WTC11 (cell line): ENCODE results near the gene ARV1. TPM values are rescaled to one million over a fixed set of nuclear protein-coding genes. Genes with fewer than 3 reads are reported as not detected.

Experiments
- ATAC-seq: fragments of 200-7000 bp; cut with Tn5 transposase; 2 replicates; pipeline ENCODE4 v1.10.0; 2021; ENCODE audit warnings: mild to moderate bottlenecking, moderate library complexity
- CTCF ChIA-PET: fragments of 300-600 bp; sonication (Branson Sonifier 250); formaldehyde crosslinking; loops from one replicate; lab custom pipeline; 2021; ENCODE audit warnings: antibody characterized with exemption; lab: Charles Lee
- POLR2A ChIA-PET: fragments of 350-600 bp; sonication (Branson Sonifier 250); formaldehyde crosslinking; loops from one replicate; lab custom pipeline; 2021; ENCODE audit warnings: antibody characterized with exemption; lab: Charles Lee
- DNase-seq: peaks from one replicate; pipeline ENCODE4 v3.0.0; 2021; ENCODE audit warnings: low spot score
- H3K27ac Mint-ChIP-seq: 2 replicates; pipeline ENCODE4 v1.8.0; 2021; ENCODE audit warnings: mixed read lengths
- H3K27me3 Mint-ChIP-seq: 2 replicates; pipeline ENCODE4 v1.8.0; 2021; ENCODE audit warnings: low read depth, mild to moderate bottlenecking, moderate library complexity, mixed read lengths
- H3K36me3 Mint-ChIP-seq: 2 replicates; pipeline ENCODE4 v1.8.0; 2021; ENCODE audit warnings: mixed read lengths
- H3K4me1 Mint-ChIP-seq: 2 replicates; pipeline ENCODE4 v1.8.0; 2022; ENCODE audit warnings: mixed read lengths
- H3K4me3 Mint-ChIP-seq: 2 replicates; pipeline ENCODE4 v1.8.0; 2021; ENCODE audit warnings: mild to moderate bottlenecking, moderate library complexity, mixed read lengths
- H3K9me3 Mint-ChIP-seq: 2 replicates; pipeline ENCODE4 v1.8.0; 2021; ENCODE audit warnings: mixed read lengths
- ATF1 ChIP-seq: sonication (generic); formaldehyde crosslinking; IDR thresholded peaks from 2 replicates; pipeline ENCODE4 v1.8.1; 2023; ENCODE audit warnings: mild to moderate bottlenecking, moderate library complexity, missing genetic modification reagents
- E2F5 ChIP-seq: sonication (generic); formaldehyde crosslinking; IDR thresholded peaks from 2 replicates; pipeline ENCODE4 v1.8.1; 2022; ENCODE audit warnings: mild to moderate bottlenecking, moderate library complexity, missing genetic modification reagents
- GTF2I ChIP-seq: fragments of 250-450 bp; sonication (Bioruptor Pico); conservative IDR thresholded peaks from 2 replicates; pipeline ENCODE4 v1.4.0; 2021; ENCODE audit warnings: mild to moderate bottlenecking
- KAT7 ChIP-seq: sonication (generic); formaldehyde crosslinking; IDR thresholded peaks from 2 replicates; pipeline ENCODE4 v1.8.1; 2023; ENCODE audit warnings: missing genetic modification reagents, mild to moderate bottlenecking, borderline replicate concordance
- total RNA-seq: library from RNA; stranded (reverse); gene quantifications from 3 replicates; pipeline ENCODE4 v1.2.3, GENCODE V29; 2021
- TF ChIP-seq, protein P1 (sequence below): sonication (generic); formaldehyde crosslinking; IDR thresholded peaks from 2 replicates; pipeline ENCODE4 v1.8.1; 2022; ENCODE audit warnings: low read depth, mild to moderate bottlenecking, moderate library complexity, missing genetic modification reagents, borderline replicate concordance
- TF ChIP-seq, protein P2 (sequence below): sonication (generic); formaldehyde crosslinking; conservative IDR thresholded peaks from 2 replicates; pipeline ENCODE4 v1.8.1; 2023; ENCODE audit warnings: mild to moderate bottlenecking, low read depth, missing genetic modification reagents, moderate library complexity
- TF ChIP-seq, protein P3 (sequence below): sonication (generic); formaldehyde crosslinking; IDR thresholded peaks from 2 replicates; pipeline ENCODE4 v1.8.1; 2023; ENCODE audit warnings: mild to moderate bottlenecking, moderate library complexity, missing genetic modification reagents
- TF ChIP-seq, protein P4 (sequence below): sonication (generic); formaldehyde crosslinking; IDR thresholded peaks from 2 replicates; pipeline ENCODE4 v1.8.0; 2022; ENCODE audit warnings: missing genetic modification reagents

ARV1 gene
- total RNA-seq, 1 experiment from 2014 or later: 9.1 TPM

- POLR2A ChIA-PET: no interaction called here
- DNase-seq: peak; percentile 48
- peak overlapping the region; percentile 65 for H3K4me3 Mint-ChIP-seq
- TF ChIP-seq, protein P1, sequence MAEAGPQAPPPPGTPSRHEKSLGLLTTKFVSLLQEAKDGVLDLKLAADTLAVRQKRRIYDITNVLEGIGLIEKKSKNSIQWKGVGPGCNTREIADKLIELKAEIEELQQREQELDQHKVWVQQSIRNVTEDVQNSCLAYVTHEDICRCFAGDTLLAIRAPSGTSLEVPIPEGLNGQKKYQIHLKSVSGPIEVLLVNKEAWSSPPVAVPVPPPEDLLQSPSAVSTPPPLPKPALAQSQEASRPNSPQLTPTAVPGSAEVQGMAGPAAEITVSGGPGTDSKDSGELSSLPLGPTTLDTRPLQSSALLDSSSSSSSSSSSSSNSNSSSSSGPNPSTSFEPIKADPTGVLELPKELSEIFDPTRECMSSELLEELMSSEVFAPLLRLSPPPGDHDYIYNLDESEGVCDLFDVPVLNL (CRISPR knock-in tag): peak; percentile 31; the same call in 1 of the 2 replicates
- TF ChIP-seq, protein P2, sequence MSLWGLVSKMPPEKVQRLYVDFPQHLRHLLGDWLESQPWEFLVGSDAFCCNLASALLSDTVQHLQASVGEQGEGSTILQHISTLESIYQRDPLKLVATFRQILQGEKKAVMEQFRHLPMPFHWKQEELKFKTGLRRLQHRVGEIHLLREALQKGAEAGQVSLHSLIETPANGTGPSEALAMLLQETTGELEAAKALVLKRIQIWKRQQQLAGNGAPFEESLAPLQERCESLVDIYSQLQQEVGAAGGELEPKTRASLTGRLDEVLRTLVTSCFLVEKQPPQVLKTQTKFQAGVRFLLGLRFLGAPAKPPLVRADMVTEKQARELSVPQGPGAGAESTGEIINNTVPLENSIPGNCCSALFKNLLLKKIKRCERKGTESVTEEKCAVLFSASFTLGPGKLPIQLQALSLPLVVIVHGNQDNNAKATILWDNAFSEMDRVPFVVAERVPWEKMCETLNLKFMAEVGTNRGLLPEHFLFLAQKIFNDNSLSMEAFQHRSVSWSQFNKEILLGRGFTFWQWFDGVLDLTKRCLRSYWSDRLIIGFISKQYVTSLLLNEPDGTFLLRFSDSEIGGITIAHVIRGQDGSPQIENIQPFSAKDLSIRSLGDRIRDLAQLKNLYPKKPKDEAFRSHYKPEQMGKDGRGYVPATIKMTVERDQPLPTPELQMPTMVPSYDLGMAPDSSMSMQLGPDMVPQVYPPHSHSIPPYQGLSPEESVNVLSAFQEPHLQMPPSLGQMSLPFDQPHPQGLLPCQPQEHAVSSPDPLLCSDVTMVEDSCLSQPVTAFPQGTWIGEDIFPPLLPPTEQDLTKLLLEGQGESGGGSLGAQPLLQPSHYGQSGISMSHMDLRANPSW (CRISPR knock-in tag): no peak
- TF ChIP-seq E2F5 (0 out of 2 replicates have a peak, but pooled peaks have one; percentile 12), ATF1 (CRISPR knock-in tag) (no peak)
- TF ChIP-seq, protein P3, sequence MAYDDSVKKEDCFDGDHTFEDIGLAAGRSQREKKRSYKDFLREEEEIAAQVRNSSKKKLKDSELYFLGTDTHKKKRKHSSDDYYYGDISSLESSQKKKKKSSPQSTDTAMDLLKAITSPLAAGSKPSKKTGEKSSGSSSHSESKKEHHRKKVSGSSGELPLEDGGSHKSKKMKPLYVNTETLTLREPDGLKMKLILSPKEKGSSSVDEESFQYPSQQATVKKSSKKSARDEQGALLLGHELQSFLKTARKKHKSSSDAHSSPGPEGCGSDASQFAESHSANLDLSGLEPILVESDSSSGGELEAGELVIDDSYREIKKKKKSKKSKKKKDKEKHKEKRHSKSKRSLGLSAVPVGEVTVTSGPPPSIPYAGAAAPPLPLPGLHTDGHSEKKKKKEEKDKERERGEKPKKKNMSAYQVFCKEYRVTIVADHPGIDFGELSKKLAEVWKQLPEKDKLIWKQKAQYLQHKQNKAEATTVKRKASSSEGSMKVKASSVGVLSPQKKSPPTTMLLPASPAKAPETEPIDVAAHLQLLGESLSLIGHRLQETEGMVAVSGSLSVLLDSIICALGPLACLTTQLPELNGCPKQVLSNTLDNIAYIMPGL (CRISPR knock-in tag): peak; percentile 39; the same call in 1 of the 2 replicates
- TF ChIP-seq, protein P4, sequence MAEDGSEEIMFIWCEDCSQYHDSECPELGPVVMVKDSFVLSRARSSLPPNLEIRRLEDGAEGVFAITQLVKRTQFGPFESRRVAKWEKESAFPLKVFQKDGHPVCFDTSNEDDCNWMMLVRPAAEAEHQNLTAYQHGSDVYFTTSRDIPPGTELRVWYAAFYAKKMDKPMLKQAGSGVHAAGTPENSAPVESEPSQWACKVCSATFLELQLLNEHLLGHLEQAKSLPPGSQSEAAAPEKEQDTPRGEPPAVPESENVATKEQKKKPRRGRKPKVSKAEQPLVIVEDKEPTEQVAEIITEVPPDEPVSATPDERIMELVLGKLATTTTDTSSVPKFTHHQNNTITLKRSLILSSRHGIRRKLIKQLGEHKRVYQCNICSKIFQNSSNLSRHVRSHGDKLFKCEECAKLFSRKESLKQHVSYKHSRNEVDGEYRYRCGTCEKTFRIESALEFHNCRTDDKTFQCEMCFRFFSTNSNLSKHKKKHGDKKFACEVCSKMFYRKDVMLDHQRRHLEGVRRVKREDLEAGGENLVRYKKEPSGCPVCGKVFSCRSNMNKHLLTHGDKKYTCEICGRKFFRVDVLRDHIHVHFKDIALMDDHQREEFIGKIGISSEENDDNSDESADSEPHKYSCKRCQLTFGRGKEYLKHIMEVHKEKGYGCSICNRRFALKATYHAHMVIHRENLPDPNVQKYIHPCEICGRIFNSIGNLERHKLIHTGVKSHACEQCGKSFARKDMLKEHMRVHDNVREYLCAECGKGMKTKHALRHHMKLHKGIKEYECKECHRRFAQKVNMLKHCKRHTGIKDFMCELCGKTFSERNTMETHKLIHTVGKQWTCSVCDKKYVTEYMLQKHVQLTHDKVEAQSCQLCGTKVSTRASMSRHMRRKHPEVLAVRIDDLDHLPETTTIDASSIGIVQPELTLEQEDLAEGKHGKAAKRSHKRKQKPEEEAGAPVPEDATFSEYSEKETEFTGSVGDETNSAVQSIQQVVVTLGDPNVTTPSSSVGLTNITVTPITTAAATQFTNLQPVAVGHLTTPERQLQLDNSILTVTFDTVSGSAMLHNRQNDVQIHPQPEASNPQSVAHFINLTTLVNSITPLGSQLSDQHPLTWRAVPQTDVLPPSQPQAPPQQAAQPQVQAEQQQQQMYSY (CRISPR knock-in tag): no peak
- TF ChIP-seq, all 79 proteins: peak for 3
- H3K4me1 Mint-ChIP-seq: peaks cover 4% of the 10 kb centered on the region; the same call in 1 of the 2 replicates
- no peak overlapping the region for H3K27ac Mint-ChIP-seq
- no peaks in the 10 kb centered on the region for H3K36me3 Mint-ChIP-seq
- peak; percentile 53 for ATAC-seq
- H3K9me3 Mint-ChIP-seq: no peaks in the 10 kb centered on the region
- CTCF ChIA-PET: interaction anchor here (0.6 to 1.3 kb wide), 5 partner anchors 51 to 397 kb away, joined by 3 to 4 read pairs (median 3); no protein-coding TSS in a partner anchor
- H3K27me3 Mint-ChIP-seq: peaks cover 93% of the 10 kb centered on the region
Measured at GRCh38 chr1:231039161-231040018, 60.5 kb downstream of the ARV1 start.

GRCh38 chr1:231040019-231040799 lies 61.3 kb downstream of the ARV1 start, which contains the start of gene FAM89A:
FAM89A (minus strand) TSS chr1:231040254; CDS start chr1:231040211, 43 bp downstream.
- no peak for TF ChIP-seq GTF2I (CRISPR knock-in tag)
- no peak for TF ChIP-seq KAT7 (CRISPR knock-in tag)
- ATAC-seq (peak; percentile 48), DNase-seq (peak; percentile 38)
- ChIA-PET POLR2A (no interaction called here), CTCF (interaction anchor here (0.6 to 1.3 kb wide), 4 partner anchors 50 to 398 kb away, joined by 3 to 4 read pairs (median 3); no protein-coding TSS in a partner anchor)
- peaks cover 4% of the 10 kb centered on the region; the same call in 1 of the 2 replicates for H3K4me1 Mint-ChIP-seq
- no peak within 1 kb of the TSS for H3K27ac Mint-ChIP-seq
- peaks cover 3% of the 10 kb centered on the region; the same call in 1 of the 2 replicates for H3K9me3 Mint-ChIP-seq
- peaks cover 95% of the 10 kb centered on the region for H3K27me3 Mint-ChIP-seq
- peak within 1 kb of the TSS; percentile 65 for H3K4me3 Mint-ChIP-seq
- H3K36me3 Mint-ChIP-seq: no peaks in the 10 kb centered on the region
